Stimulated activated naive CD4-positive, alpha-beta T cell (primary cell): ENCODE data around the gene PLEKHM2.
"Not testable (repeated sequence)": the region's sequence is repeated elsewhere in the genome, so short reads cannot be mapped to it uniquely, and the experiment has no call there.

Experiments used
- DNase-seq, 6 experiments: peaks; one replicate each; lab custom pipeline; 2025; lab: John Stamatoyannopoulos, UW

Gene PLEKHM2, protein sequence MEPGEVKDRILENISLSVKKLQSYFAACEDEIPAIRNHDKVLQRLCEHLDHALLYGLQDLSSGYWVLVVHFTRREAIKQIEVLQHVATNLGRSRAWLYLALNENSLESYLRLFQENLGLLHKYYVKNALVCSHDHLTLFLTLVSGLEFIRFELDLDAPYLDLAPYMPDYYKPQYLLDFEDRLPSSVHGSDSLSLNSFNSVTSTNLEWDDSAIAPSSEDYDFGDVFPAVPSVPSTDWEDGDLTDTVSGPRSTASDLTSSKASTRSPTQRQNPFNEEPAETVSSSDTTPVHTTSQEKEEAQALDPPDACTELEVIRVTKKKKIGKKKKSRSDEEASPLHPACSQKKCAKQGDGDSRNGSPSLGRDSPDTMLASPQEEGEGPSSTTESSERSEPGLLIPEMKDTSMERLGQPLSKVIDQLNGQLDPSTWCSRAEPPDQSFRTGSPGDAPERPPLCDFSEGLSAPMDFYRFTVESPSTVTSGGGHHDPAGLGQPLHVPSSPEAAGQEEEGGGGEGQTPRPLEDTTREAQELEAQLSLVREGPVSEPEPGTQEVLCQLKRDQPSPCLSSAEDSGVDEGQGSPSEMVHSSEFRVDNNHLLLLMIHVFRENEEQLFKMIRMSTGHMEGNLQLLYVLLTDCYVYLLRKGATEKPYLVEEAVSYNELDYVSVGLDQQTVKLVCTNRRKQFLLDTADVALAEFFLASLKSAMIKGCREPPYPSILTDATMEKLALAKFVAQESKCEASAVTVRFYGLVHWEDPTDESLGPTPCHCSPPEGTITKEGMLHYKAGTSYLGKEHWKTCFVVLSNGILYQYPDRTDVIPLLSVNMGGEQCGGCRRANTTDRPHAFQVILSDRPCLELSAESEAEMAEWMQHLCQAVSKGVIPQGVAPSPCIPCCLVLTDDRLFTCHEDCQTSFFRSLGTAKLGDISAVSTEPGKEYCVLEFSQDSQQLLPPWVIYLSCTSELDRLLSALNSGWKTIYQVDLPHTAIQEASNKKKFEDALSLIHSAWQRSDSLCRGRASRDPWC

DNA sequence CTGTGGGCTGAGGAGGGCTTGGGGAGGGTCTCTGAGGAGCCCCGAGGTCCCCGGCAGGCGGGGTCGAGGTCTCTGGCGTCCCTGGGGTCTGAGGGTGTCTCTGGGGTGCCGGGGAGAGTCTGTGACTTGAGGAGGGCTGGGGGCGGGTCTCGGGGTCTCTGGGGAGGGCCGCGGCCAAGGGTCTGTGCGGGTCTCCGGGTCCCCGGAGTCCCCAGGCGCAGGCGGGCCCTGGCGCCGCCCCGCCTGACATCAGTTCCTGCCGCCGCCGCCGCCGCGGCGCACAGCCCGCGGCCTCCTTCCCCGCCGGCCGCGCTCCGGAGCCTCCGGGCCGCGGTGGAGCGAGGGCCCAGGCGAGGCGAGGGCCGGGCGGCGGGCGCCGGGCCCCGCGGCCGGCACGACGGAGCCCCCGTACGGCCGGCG lies at the start of gene PLEKHM2:
Gene PLEKHM2, plus strand, starts transcription at position 279 of the 420 bp plus-strand sequence. CDS start 239 bp downstream, outside the sequence.
- peak in 4 of 6 experiments; percentile 25 to 57 (median 34) for DNase-seq

GRCh38 chr1:15636436-15636835 lies 47.7 kb upstream of the PLEKHM2 start:
- no peak for DNase-seq

DNA sequence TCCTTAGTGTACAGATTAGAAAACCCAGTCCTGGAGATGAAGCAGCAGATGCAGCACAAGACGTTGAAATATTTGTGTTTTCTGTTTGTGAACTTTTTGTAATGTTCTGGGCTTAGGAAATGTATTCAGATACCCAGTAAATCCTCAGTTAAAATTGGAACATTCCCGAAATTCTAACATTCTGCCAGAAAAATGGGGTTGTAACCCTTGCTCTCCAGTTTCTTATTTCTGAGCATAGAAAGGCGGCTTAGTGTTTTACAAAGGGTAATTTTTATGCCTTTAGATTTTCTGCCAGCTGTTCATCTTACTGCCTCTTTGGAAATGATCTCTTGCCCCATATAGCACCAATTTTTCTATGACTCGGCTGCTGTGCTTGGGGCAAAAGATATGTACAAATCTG lies 46.3 kb upstream of the PLEKHM2 start:
- DNase-seq: no peak

DNA sequence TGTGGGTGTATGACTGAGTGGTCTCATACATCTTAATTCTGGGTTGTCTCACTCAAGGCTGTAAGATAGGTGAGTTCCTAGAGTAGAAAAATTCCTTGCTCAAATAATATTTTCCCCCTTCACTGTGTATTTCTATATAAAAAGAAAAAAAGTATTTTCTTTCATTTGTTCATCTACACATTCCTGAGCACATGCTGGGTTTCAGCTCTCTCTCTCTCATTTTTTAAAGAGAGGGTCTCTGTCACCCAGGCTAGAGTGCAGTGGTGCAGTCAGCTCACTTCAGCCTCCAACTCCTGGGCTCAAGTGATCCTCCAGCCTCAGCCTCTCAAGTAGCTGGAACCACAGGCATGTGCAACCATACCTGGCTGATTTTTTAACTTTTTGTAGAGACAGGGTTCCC lies 44.9 kb upstream of the PLEKHM2 start:
- DNase-seq: no peak

GRCh38 chr1:15639931-15640330 lies 44.2 kb upstream of the PLEKHM2 start:
- no peak for DNase-seq

- DNase-seq: no peak
Measured at GRCh38 chr1:15640667-15641066, 43.5 kb upstream of the PLEKHM2 start.

- no peak for DNase-seq
Measured at GRCh38 chr1:15649937-15650336, 34.2 kb upstream of the PLEKHM2 start.

- DNase-seq: no peak
Measured at GRCh38 chr1:15650433-15650832, 33.7 kb upstream of the PLEKHM2 start.

- not testable (repeated sequence) for DNase-seq
Measured at GRCh38 chr1:15652130-15652529, 32.0 kb upstream of the PLEKHM2 start.

GRCh38 chr1:15654091-15654690 lies 29.9 kb upstream of the PLEKHM2 start:
- no peak for DNase-seq

- DNase-seq: no peak
Measured at GRCh38 chr1:15656464-15656863, 27.7 kb upstream of the PLEKHM2 start.

GRCh38 chr1:15657021-15657420 lies 27.1 kb upstream of the PLEKHM2 start:
- no peak for DNase-seq

DNA sequence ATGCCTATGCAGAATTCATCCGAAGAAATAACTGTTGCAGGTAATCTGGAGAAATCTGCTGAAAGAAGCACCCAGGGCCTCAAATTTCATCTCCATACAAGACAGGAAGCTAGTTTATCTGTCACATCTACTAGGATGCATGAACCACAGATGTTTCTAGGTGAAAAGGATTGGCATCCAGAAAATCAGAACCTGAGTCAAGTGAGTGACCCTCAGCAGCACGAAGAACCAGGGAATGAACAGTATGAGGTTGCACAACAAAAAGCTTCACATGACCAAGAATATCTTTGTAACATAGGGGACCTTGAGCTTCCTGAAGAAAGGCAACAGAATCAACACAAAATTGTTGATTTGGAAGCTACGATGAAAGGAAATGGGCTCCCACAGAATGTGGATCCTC lies 24.0 kb upstream of the PLEKHM2 start:
- no peak for DNase-seq

- no peak for DNase-seq
Measured at GRCh38 chr1:15662477-15662876, 21.6 kb upstream of the PLEKHM2 start.

DNA sequence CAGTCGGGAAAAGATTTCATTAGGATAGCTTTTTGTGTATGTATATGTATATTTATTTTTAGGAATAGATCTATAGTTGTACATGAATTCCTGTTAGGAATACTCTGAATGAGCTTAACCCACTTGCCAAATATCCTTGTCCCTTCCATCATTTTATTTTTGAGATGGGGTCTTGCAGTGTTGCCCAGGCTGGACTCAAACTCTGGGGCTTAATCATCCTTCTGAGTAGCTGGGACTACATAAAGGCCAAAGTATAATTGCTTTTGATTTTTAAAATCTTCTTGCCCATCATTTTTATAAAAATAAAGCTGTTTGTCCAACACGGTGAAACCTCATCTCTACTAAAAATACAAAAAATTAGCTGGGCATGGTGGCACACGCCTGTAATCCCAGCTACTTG lies 20.2 kb upstream of the PLEKHM2 start:
- no peak for DNase-seq

DNA sequence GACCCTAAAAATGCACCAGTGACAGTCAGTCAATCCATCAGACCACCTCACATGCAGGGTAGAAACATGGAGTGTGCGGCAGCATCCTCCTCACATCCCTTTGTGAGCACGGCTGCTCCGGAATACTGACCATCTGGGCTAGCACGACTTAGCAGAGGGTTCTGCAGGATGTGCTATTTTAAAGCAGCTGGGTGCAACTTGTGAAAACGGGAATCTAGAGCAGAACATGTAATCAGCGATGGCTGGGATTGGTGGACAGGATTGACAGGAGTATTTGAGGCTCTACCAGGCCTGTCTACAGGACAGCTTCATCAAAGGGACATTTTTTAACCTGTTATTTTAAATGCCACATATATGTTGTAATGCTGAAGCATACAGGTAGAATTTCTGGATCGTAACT lies 16.8 kb upstream of the PLEKHM2 start:
- DNase-seq: no peak

DNA sequence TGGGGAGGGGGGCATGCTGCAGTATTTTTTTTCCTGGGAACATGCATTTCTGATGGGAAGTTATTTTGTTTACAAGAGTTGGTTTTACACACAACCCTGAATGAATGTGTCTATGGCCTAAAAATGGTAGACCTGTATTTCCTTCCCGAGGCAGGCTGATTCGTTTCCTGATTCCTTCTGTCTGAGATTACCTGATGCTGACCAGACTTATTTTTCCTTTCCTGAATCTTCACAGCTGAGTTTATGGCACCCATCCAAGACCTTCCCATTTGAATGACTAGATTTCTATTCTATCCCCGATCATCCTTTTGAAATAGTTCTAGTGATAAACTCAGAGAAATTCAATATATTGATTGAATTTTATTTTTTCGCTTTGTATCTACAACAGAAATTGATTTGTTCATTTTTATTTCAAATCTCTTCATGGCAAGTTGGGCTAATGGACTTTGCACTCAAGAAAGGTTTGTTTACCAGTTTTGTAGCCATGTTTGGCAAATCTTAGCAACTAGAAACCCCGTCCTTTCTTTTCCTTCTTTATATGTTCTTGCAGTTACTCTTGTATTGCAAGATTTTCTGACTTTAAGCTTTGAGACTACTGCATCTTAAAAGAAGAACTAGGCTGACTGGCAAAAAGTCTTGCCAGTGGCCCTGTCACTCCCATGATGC lies 15.9 kb upstream of the PLEKHM2 start:
- no peak for DNase-seq

DNA sequence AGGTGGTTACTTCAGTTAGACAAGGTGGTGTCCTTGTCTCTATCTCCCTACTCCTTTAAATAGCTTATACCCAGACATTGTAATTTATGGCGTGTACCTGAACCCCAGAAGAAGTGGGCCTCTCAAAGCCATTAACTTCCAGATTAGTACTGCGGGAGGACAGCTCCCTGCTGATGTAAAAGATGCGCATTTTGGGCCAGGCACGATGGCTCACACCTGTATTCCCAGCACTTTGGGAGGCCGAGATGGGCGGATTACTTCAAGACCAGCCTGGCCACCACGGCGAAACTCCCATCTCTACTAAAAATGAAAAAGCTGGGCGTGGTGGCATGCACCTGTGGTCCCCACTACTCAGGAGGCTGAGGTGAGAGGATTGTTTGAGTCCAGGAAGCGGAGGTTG lies 15.0 kb upstream of the PLEKHM2 start:
- DNase-seq: no peak

GRCh38 chr1:15669864-15670263 lies 14.3 kb upstream of the PLEKHM2 start:
- DNase-seq: no peak

DNA sequence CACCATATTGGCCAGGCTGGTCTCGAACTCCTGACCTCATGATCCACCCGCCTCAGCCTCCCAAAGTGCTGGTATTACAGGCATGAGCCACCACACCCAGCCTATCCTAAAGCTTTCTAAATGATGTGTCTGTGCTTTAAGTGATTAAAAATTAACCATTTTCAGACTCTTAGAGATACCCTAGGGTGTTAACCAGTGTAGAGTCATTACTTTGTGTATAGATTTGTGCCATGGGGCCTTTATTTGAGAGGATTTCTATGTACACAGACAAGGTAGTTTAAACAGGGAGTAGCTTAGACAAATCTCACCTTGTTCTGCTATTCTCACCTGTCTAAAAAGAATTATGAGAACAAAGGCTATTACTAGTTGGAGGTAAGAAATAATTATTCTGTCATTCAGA lies 12.7 kb upstream of the PLEKHM2 start:
- no peak for DNase-seq

DNA sequence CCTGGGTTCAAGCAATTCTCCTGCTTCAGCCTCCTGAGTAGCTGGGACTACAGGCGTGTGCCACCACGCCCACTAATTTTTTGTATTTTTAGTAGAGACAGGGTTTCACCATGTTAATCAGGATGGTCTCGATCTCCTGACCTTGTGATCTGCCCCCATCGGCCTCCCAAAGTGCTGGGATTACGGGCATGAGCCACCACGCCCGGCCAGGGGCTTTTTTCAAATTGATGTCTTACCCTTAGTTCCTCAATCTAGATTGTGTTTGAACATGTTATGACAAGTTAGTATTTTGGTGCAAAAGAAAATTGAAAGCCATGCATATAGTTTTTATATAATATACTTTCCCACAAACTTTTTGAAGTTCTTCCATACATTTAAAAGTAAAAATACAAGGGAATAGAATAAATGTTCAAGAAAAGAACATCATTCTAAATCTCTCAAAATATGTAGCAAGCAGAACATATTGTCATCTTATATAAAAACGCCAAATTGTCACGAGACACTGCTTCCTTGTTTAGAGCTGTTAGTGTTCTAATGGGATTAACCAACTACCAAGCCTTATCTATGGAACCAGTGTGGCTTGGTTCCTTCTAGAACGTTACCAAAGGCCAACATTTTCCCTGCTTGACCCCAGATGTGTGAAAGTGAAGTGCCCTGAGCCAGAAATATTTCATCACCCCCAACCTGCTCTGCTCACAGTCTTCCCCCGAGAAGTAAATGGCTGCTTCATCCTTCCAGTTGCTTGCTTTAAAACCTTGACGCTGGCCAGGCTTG lies 9.5 kb upstream of the PLEKHM2 start:
- DNase-seq: no peak
